CD4-positive, CD25-positive, alpha-beta regulatory T cell (primary cell): ENCODE data around the gene OSBPL7. TPM values are rescaled to one million over a fixed set of nuclear protein-coding genes. Genes with fewer than 3 reads are reported as not detected.

ENCODE experiments used
- ATAC-seq, 2 donors: fragments of 150-1000 bp; cut with Tn5 transposase; one replicate each; pipeline ENCODE4 v1.10.0; 2021; ENCODE audit warnings: low read depth in 2 of 2, moderate number of reproducible peaks in 2 of 2, moderate library complexity in 1 of 2
- DNase-seq, 3 donors: peaks; one replicate each; pipeline versions ENCODE4 v3.0.0 to v3.0.0-alpha.2; 2012 to 2022; ENCODE audit warnings: mixed read lengths in 1 of 3
- H3K27ac ChIP-seq: one replicate; pipeline ENCODE4 v1.7.0; 2013; ENCODE audit warnings: mild to moderate bottlenecking, low read length; ENCODE audit not compliant: insufficient read depth, poor library complexity, severe bottlenecking
- H3K27me3 ChIP-seq: one replicate; pipeline ENCODE4 v1.7.0; 2013; ENCODE audit warnings: low read length; ENCODE audit not compliant: control insufficient read depth, insufficient read depth
- H3K36me3 ChIP-seq: one replicate; pipeline ENCODE4 v1.7.0; 2013; ENCODE audit warnings: mild to moderate bottlenecking, low read length, moderate library complexity; ENCODE audit not compliant: control insufficient read depth, insufficient read depth
- H3K4me1 ChIP-seq: 2 replicates; pipeline ENCODE4 v1.7.0; 2013; ENCODE audit warnings: mild to moderate bottlenecking, low read length; ENCODE audit not compliant: insufficient read depth, control insufficient read depth, poor library complexity, severe bottlenecking
- H3K4me3 ChIP-seq: one replicate; pipeline ENCODE4 v1.7.0; 2013; ENCODE audit warnings: low read depth, mild to moderate bottlenecking, low read length, moderate library complexity
- H3K9me3 ChIP-seq, 2 experiments: 1 replicate in 1 of 2; 2 replicates in 1 of 2; pipeline ENCODE4 v1.7.0; 2013; ENCODE audit warnings: low read length in 2 of 2, mild to moderate bottlenecking in 1 of 2, moderate library complexity in 1 of 2; ENCODE audit not compliant: control insufficient read depth in 2 of 2
- H3K27ac Mint-ChIP-seq, 3 donors: one replicate each; pipeline ENCODE4 v1.8.0; 2020 to 2022; ENCODE audit warnings: mild to moderate bottlenecking in 3 of 3, mixed read lengths in 3 of 3, moderate library complexity in 2 of 3
- H3K27me3 Mint-ChIP-seq: one replicate; pipeline ENCODE4 v1.8.0; 2022; ENCODE audit warnings: mild to moderate bottlenecking, mixed read lengths
- H3K36me3 Mint-ChIP-seq: one replicate; pipeline ENCODE4 v1.8.0; 2020; ENCODE audit warnings: mixed read lengths
- H3K4me1 Mint-ChIP-seq, 4 donors: one replicate each; pipeline ENCODE4 v1.8.0; 2020 to 2022; ENCODE audit warnings: mixed read lengths in 4 of 4, mild to moderate bottlenecking in 1 of 4
- H3K4me3 Mint-ChIP-seq, 4 donors: one replicate each; pipeline ENCODE4 v1.8.0; 2020 to 2022; ENCODE audit warnings: mild to moderate bottlenecking in 4 of 4, mixed read lengths in 4 of 4, moderate library complexity in 3 of 4
- H3K9me3 Mint-ChIP-seq, 7 donors: one replicate each; pipeline ENCODE4 v1.8.0; 2020 to 2022; ENCODE audit warnings: mixed read lengths in 7 of 7, mild to moderate bottlenecking in 3 of 7, moderate library complexity in 2 of 7
- polyA plus RNA-seq, 4 donors: library from polyadenylated mRNA; unstranded; fragments of 300-500 nt; fragmentation: Illumina TruSeq; gene quantifications; one replicate each; pipeline ENCODE4 v1.2.3, GENCODE V29; 2021
- total RNA-seq: library from RNA; stranded (reverse); gene quantifications from one replicate; pipeline ENCODE4 v1.2.3, GENCODE V29; 2022

OSBPL7 gene
- total and polyA plus RNA-seq, 5 donors from 2014 or later: 2.1 to 46.1 (median 3.6) TPM

DNA sequence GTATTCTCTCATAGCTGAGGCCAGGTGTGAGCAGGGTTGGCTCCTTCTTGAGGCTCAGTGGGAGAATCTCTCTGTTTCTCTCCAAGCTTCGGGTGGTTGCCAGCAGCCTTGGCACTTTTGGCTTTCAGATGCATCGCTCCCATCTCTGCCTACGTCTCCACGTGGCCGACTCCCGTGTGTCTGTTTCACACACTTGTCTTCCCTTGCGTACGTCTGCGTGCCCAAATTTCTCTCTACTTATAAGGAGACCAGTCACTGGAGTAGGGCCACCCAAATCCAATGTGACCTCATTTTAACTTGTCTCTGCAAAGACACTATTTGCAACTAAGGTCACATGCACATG, 14.7 kb downstream of the OSBPL7 start:
- Histone ChIP-seq H3K9me3 (no peaks in the 10 kb centered on the region), H3K36me3 (peaks cover 44% of the 10 kb centered on the region), H3K27ac (no peak overlapping the region), H3K4me1 (no peaks in the 10 kb centered on the region), H3K27me3 (no peaks in the 10 kb centered on the region), H3K4me3 (no peak overlapping the region)
- ATAC-seq (no peak), DNase-seq (no peak)
- Mint-ChIP-seq H3K4me3 (no peak overlapping the region), H3K36me3 (peaks cover 39% of the 10 kb centered on the region), H3K27ac (no peak overlapping the region), H3K9me3 (peaks cover 0 to 1% (median 0%) of the 10 kb centered on the region in 7 donors), H3K4me1 (peaks cover 0 to 3% (median 0%) of the 10 kb centered on the region in 4 donors), H3K27me3 (no peaks in the 10 kb centered on the region)

- Histone ChIP-seq H3K36me3 (peaks cover 38% of the 10 kb centered on the region), H3K4me1 (no peaks in the 10 kb centered on the region), H3K27ac (no peak overlapping the region), H3K27me3 (no peaks in the 10 kb centered on the region), H3K4me3 (no peak overlapping the region), H3K9me3 (no peaks in the 10 kb centered on the region)
- no peak overlapping the region for H3K27ac Mint-ChIP-seq
- peaks cover 0 to 3% (median 0%) of the 10 kb centered on the region in 4 donors for H3K4me1 Mint-ChIP-seq
- ATAC-seq (no peak), DNase-seq (no peak)
- no peaks in the 10 kb centered on the region for H3K27me3 Mint-ChIP-seq
- peaks cover 0 to 1% (median 0%) of the 10 kb centered on the region in 7 donors for H3K9me3 Mint-ChIP-seq
- no peak overlapping the region for H3K4me3 Mint-ChIP-seq
- peaks cover 33% of the 10 kb centered on the region for H3K36me3 Mint-ChIP-seq
These were observed 15.3 kb downstream of the OSBPL7 start for GRCh38 chr17:47806026-47806912.

DNA sequence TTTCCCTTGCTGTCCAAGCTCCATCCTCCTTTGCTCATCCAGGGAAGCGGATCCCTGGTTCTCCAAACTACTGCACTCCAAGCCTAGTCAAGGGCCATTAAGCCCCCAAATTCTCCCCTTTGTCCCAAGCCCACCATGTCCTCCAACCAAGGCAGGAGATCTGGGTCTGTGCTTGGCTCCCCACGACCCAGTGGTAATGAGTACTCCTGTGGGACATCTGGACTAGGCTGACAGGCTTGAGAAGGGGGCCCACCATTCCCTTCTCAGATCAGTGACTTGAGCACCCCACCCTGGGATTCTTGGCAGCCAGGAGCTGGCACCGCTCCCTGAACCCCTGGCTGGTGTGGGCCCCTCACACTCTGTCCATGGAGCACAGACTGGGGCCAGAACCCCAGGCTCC, 17.1 kb downstream of the OSBPL7 start:
- Histone ChIP-seq H3K27me3 (no peaks in the 10 kb centered on the region), H3K9me3 (no peaks in the 10 kb centered on the region), H3K4me1 (no peaks in the 10 kb centered on the region), H3K27ac (no peak overlapping the region), H3K4me3 (no peak overlapping the region), H3K36me3 (peaks cover 22% of the 10 kb centered on the region)
- Mint-ChIP-seq H3K27me3 (peaks cover 5% of the 10 kb centered on the region), H3K4me3 (no peak overlapping the region), H3K9me3 (peaks cover 0 to 1% (median 0%) of the 10 kb centered on the region in 7 donors), H3K4me1 (peaks cover 0 to 3% (median 0%) of the 10 kb centered on the region in 4 donors), H3K27ac (no peak overlapping the region), H3K36me3 (peaks cover 16% of the 10 kb centered on the region)
- no peak for ATAC-seq
- no peak for DNase-seq

GRCh38 chr17:47803751-47804150, 17.8 kb downstream of the OSBPL7 start:
- no peaks in the 10 kb centered on the region for H3K27me3 ChIP-seq
- H3K9me3 ChIP-seq: no peaks in the 10 kb centered on the region
- H3K4me1 ChIP-seq: no peaks in the 10 kb centered on the region
- H3K27ac Mint-ChIP-seq: no peak overlapping the region
- no peak overlapping the region for H3K27ac ChIP-seq
- H3K4me3 Mint-ChIP-seq: no peak overlapping the region
- H3K27me3 Mint-ChIP-seq: peaks cover 5% of the 10 kb centered on the region
- H3K4me3 ChIP-seq: no peak overlapping the region
- H3K9me3 Mint-ChIP-seq: peaks cover 0 to 1% (median 0%) of the 10 kb centered on the region in 7 donors
- H3K36me3 Mint-ChIP-seq: peaks cover 16% of the 10 kb centered on the region
- no peak for DNase-seq
- ATAC-seq: no peak
- H3K4me1 Mint-ChIP-seq: peaks cover 0 to 3% (median 0%) of the 10 kb centered on the region in 4 donors
- peaks cover 15% of the 10 kb centered on the region for H3K36me3 ChIP-seq

DNA sequence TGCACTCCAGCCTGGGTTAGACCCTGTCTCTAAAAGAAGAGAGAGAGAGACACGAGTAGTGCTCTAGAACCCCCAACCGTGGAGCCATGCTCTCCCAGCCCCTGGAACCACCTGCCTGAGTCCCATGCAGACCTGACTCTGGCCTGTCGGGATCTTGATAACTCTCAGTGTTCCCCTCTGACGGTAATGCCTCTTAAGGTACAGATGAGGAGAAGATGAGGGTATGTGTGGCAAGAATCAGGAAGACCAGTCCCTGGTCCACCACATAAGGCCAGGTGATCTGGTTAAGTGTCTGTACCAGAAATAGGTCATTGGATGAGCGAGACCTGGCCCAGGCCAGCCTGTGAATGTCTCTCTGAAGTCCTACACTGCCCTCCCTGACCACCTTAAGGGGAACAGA, 18.4 kb downstream of the OSBPL7 start:
- ATAC-seq: no peak
- Mint-ChIP-seq H3K27ac (no peak overlapping the region), H3K36me3 (peaks cover 12% of the 10 kb centered on the region)

DNA sequence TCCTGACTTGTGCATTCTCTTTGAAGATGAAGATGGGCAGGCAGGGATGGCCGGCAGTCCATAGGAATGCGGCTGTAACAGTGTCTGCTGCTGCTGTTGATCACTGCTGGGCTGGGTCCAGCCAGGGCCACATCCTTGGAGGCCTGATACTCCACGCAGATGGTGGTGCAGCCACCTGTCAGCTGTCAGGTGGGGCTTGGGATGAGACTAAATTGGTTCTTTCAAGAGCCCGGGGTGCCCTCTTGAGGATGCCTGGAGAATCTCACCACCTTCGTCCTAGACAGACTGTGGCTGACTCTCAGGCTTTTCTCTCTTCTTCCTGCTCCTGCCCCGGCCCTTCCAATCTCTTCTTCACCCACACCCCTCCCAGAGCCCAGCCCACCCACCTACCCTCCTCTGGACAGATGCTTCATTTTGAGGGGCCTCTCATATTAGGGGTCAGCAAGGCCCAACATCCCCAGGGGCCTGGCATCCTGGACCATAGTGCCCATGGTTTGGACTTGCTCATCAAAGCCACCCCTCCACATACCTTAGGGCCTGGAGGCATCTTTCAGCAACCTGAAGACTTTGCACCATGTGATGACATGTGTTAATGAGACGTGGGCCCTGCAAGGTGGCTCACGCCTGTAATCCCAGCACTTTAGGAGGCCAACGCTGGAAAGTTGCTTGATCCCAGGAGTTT, 19.1 kb downstream of the OSBPL7 start:
- H3K9me3 Mint-ChIP-seq: peaks cover 0 to 1% (median 0%) of the 10 kb centered on the region in 7 donors
- no peaks in the 10 kb centered on the region for H3K27me3 ChIP-seq
- DNase-seq: peak; percentile 31 to 71 (median 50)
- H3K9me3 ChIP-seq: no peaks in the 10 kb centered on the region
- ATAC-seq: peak; percentile 71 to 83
- no peak overlapping the region for H3K4me3 Mint-ChIP-seq
- H3K4me1 Mint-ChIP-seq: peaks cover 0 to 3% (median 0%) of the 10 kb centered on the region in 4 donors
- H3K27ac ChIP-seq: no peak overlapping the region
- peaks cover 7% of the 10 kb centered on the region for H3K36me3 Mint-ChIP-seq
- peak overlapping the region in 1 of 3 donors; percentile 26 for H3K27ac Mint-ChIP-seq
- H3K27me3 Mint-ChIP-seq: peaks cover 11% of the 10 kb centered on the region
- H3K4me3 ChIP-seq: no peak overlapping the region
- no peaks in the 10 kb centered on the region for H3K4me1 ChIP-seq
- peaks cover 6% of the 10 kb centered on the region for H3K36me3 ChIP-seq

More for the DNA sequence above, 18.4 kb downstream of the OSBPL7 start:
- no peak overlapping the region for H3K4me3 Mint-ChIP-seq
- peaks cover 0 to 3% (median 0%) of the 10 kb centered on the region in 4 donors for H3K4me1 Mint-ChIP-seq
- DNase-seq: no peak
- no peaks in the 10 kb centered on the region for H3K4me1 ChIP-seq
- no peak overlapping the region for H3K27ac ChIP-seq
- H3K36me3 ChIP-seq: peaks cover 11% of the 10 kb centered on the region
- no peak overlapping the region for H3K4me3 ChIP-seq
- H3K27me3 Mint-ChIP-seq: peaks cover 5% of the 10 kb centered on the region
- peaks cover 0 to 1% (median 0%) of the 10 kb centered on the region in 7 donors for H3K9me3 Mint-ChIP-seq
- no peaks in the 10 kb centered on the region for H3K27me3 ChIP-seq
- H3K9me3 ChIP-seq: no peaks in the 10 kb centered on the region

GRCh38 chr17:47801906-47802305, 19.7 kb downstream of the OSBPL7 start:
- peaks cover 0 to under 1% (median 0%) of the 10 kb centered on the region in 7 donors for H3K9me3 Mint-ChIP-seq

More at GRCh38 chr17:47801906-47802305, 19.7 kb downstream of the OSBPL7 start:
- ATAC-seq: no peak
- Histone ChIP-seq H3K4me1 (no peaks in the 10 kb centered on the region), H3K4me3 (no peak overlapping the region), H3K36me3 (peaks cover 1% of the 10 kb centered on the region), H3K27ac (no peak overlapping the region), H3K9me3 (no peaks in the 10 kb centered on the region), H3K27me3 (no peaks in the 10 kb centered on the region)
- Mint-ChIP-seq H3K4me3 (no peak overlapping the region), H3K27ac (peak overlapping the region in 1 of 3 donors; percentile 26), H3K27me3 (peaks cover 15% of the 10 kb centered on the region), H3K4me1 (peaks cover 0 to 3% (median 0%) of the 10 kb centered on the region in 4 donors), H3K36me3 (peaks cover 2% of the 10 kb centered on the region)
- no peak for DNase-seq
